Right atrium auricular region (tissue), 2 donors: ENCODE measurements around the gene PI4K2A. TPM values are rescaled to one million over a fixed set of nuclear protein-coding genes. Genes with fewer than 3 reads are reported as not detected.

ENCODE experiments used
- DNase-seq: peaks from one replicate; pipeline ENCODE4 v3.0.0-alpha.2; 2019; ENCODE audit warnings: low spot score
- H3K27ac ChIP-seq, 2 donors: fragments of 200-600 bp; sonication (generic); 1 replicate in 1 of 2; 2 replicates in 1 of 2; pipeline ENCODE4 v1.5.1; 2016 to 2019
- H3K27me3 ChIP-seq, 2 donors: fragments of 200-600 bp; sonication (generic); one replicate each; pipeline versions ENCODE4 v1.5.1 to v1.6.0; 2017 to 2019
- H3K36me3 ChIP-seq: fragments of 200-600 bp; sonication (generic); one replicate; pipeline ENCODE4 v1.5.1; 2016
- H3K4me1 ChIP-seq, 2 donors: fragments of 200-600 bp; sonication (generic); one replicate each; pipeline versions ENCODE4 v1.5.1 to v1.6.0; 2017 to 2019
- H3K4me3 ChIP-seq, 2 donors: fragments of 200-600 bp; sonication (generic); 1 replicate in 1 of 2; 2 replicates in 1 of 2; pipeline ENCODE4 v1.5.1; 2017 to 2019; ENCODE audit warnings: mild to moderate bottlenecking in 1 of 2, moderate library complexity in 1 of 2
- H3K9me3 ChIP-seq, 2 donors: fragments of 200-600 bp; sonication (generic); one replicate each; pipeline ENCODE4 v1.5.1; 2019
- CTCF ChIP-seq, 2 donors: fragments of 200-600 bp; sonication (generic); IDR thresholded peaks; one replicate each; pipeline ENCODE4 v1.5.1; 2019; ENCODE audit warnings: antibody characterized with exemption in 2 of 2
- total RNA-seq, 2 donors: library from RNA; depleted of rRNA; stranded (reverse); fragments of >200 nt; gene quantifications; one replicate each; pipeline ENCODE4 v1.1.0, GENCODE V29; 2016

The PI4K2A gene
- total RNA-seq, result 10 to 100 TPM; 14.7 to 20.2 TPM

- peaks cover 0 to 16% of the 10 kb centered on the region in 2 donors for H3K4me1 ChIP-seq
- no peaks in the 10 kb centered on the region for H3K27me3 ChIP-seq
- peak; percentile 100 for DNase-seq
- peak within 1 kb of the TSS; percentile 74 to 87 for H3K4me3 ChIP-seq
- peak within 1 kb of the TSS; percentile 87 to 89 for H3K27ac ChIP-seq
- no peaks in the 10 kb centered on the region for H3K9me3 ChIP-seq
- H3K36me3 ChIP-seq, result peaks cover 5% of the 10 kb centered on the region
- no peak for TF ChIP-seq CTCF (IDR thresholded peaks at IDR 0.05)
Measured at GRCh38 chr10:97640174-97640867, at the start of gene PI4K2A. TSS of gene PI4K2A (plus strand) at chr10:97640671. CDS start at chr10:97640743, 72 bp downstream.

- no peaks in the 10 kb centered on the region for H3K36me3 ChIP-seq
- no peak overlapping the region for H3K27ac ChIP-seq
- no peak overlapping the region for H3K4me3 ChIP-seq
- H3K9me3 ChIP-seq, result no peaks in the 10 kb centered on the region
- no peak for DNase-seq
- peaks cover 0 to 29% of the 10 kb centered on the region in 2 donors for H3K4me1 ChIP-seq
- no peak for TF ChIP-seq CTCF (IDR thresholded peaks at IDR 0.05)
- H3K27me3 ChIP-seq, result no peaks in the 10 kb centered on the region
Measured at GRCh38 chr10:97590748-97591495, 49.5 kb upstream of the PI4K2A start.

- Histone ChIP-seq H3K36me3 (no peaks in the 10 kb centered on the region), H3K4me3 (no peak overlapping the region), H3K27me3 (no peaks in the 10 kb centered on the region), H3K9me3 (no peaks in the 10 kb centered on the region), H3K4me1 (peaks cover 0 to 43% of the 10 kb centered on the region in 2 donors), H3K27ac (peak overlapping the region; percentile 55 to 100)
- peak; percentile 63 for DNase-seq
- TF ChIP-seq CTCF (IDR thresholded peaks at IDR 0.05), result no peak
Measured at GRCh38 chr10:97593421-97593820, 47.0 kb upstream of the PI4K2A start.

GRCh38 chr10:97596101-97597082 is 44.1 kb upstream of the PI4K2A start:
- TF ChIP-seq CTCF (IDR thresholded peaks at IDR 0.05), result no peak
- Histone ChIP-seq H3K4me3 (no peak overlapping the region), H3K27ac (peak overlapping the region; percentile 91 to 100), H3K36me3 (no peaks in the 10 kb centered on the region), H3K27me3 (no peaks in the 10 kb centered on the region), H3K9me3 (no peaks in the 10 kb centered on the region), H3K4me1 (peaks cover 0 to 45% of the 10 kb centered on the region in 2 donors)
- DNase-seq, result peak; percentile 91

- no peak for TF ChIP-seq CTCF (IDR thresholded peaks at IDR 0.05)
- no peaks in the 10 kb centered on the region for H3K27me3 ChIP-seq
- no peaks in the 10 kb centered on the region for H3K36me3 ChIP-seq
- no peak overlapping the region for H3K4me3 ChIP-seq
- DNase-seq, result no peak
- H3K9me3 ChIP-seq, result no peaks in the 10 kb centered on the region
- peaks cover 0 to 50% of the 10 kb centered on the region in 2 donors for H3K4me1 ChIP-seq
- H3K27ac ChIP-seq, result peak overlapping the region; percentile 91 to 100
Measured at GRCh38 chr10:97597778-97598177, 42.7 kb upstream of the PI4K2A start.
